Mesenchymal stem cell (in vitro differentiated cells and primary cell): ENCODE measurements around the gene GNPAT.

Source experiments
- DNase-seq: peaks from one replicate; pipeline ENCODE4 v3.0.0-alpha.2; 2013
- H2AFZ ChIP-seq: one replicate; pipeline ENCODE4 v1.6.1; 2013; ENCODE audit warnings: low read depth, mild to moderate bottlenecking, control low read depth, inconsistent platforms, low read length, moderate library complexity
- H2AK5ac ChIP-seq: 2 replicates; pipeline ENCODE4 v1.6.1; 2013; ENCODE audit warnings: low read length, moderate library complexity, mild to moderate bottlenecking, inconsistent platforms; ENCODE audit not compliant: severe bottlenecking
- H2BK120ac ChIP-seq: one replicate; pipeline ENCODE4 v1.6.1; 2013; ENCODE audit warnings: low read depth, mild to moderate bottlenecking, inconsistent platforms, low read length, moderate library complexity
- H2BK12ac ChIP-seq, 2 experiments: one replicate each; pipeline ENCODE4 v1.6.1; 2013; ENCODE audit warnings: inconsistent platforms in 2 of 2, low read length in 2 of 2, mild to moderate bottlenecking in 2 of 2, moderate library complexity in 2 of 2, control low read depth in 1 of 2
- H2BK15ac ChIP-seq: one replicate; pipeline ENCODE4 v1.6.1; 2013; ENCODE audit warnings: mild to moderate bottlenecking, low read depth, inconsistent platforms; ENCODE audit not compliant: poor library complexity, severe bottlenecking
- H2BK5ac ChIP-seq: 2 replicates; pipeline ENCODE4 v1.6.1; 2013; ENCODE audit warnings: low read depth, mild to moderate bottlenecking, low read length, control low read depth, inconsistent platforms; ENCODE audit not compliant: poor library complexity, severe bottlenecking
- H3K14ac ChIP-seq, 2 experiments: one replicate each; pipeline ENCODE4 v1.6.1; 2013; ENCODE audit warnings: inconsistent platforms in 2 of 2, low read length in 2 of 2, control low read depth in 1 of 2, mild to moderate bottlenecking in 1 of 2, moderate library complexity in 1 of 2
- H3K18ac ChIP-seq, 2 experiments: one replicate each; pipeline ENCODE4 v1.6.1; 2013; ENCODE audit warnings: inconsistent platforms in 2 of 2, low read length in 2 of 2, control low read depth in 1 of 2, low read depth in 1 of 2, mild to moderate bottlenecking in 1 of 2
- H3K23ac ChIP-seq, 2 experiments: one replicate each; pipeline ENCODE4 v1.6.1; 2013; ENCODE audit warnings: inconsistent platforms in 2 of 2, low read length in 2 of 2, mild to moderate bottlenecking in 2 of 2, moderate library complexity in 2 of 2, control low read depth in 1 of 2
- H3K27ac ChIP-seq: 2 replicates; pipeline ENCODE4 v1.5.1; 2013; ENCODE audit warnings: mild to moderate bottlenecking, moderate library complexity, low read length, control low read depth, inconsistent platforms; ENCODE audit not compliant: poor library complexity, severe bottlenecking
- H3K27me3 ChIP-seq, 2 experiments: 2 replicates each; pipeline versions ENCODE4 v1.6.1 to v1.7.0; 2013; ENCODE audit warnings: low read length in 2 of 2, mild to moderate bottlenecking in 2 of 2, moderate library complexity in 2 of 2, control low read depth in 1 of 2, inconsistent platforms in 1 of 2; ENCODE audit not compliant: control insufficient read depth in 1 of 2, insufficient read depth in 1 of 2
- H3K36me3 ChIP-seq, 2 experiments: 2 replicates each; pipeline versions ENCODE4 v1.6.1 to v1.7.0; 2013; ENCODE audit warnings: low read length in 2 of 2, control low read depth in 1 of 2, inconsistent platforms in 1 of 2, low read depth in 1 of 2, mild to moderate bottlenecking in 1 of 2; ENCODE audit not compliant: insufficient read depth in 2 of 2, control insufficient read depth in 1 of 2
- H3K4ac ChIP-seq, 2 experiments: one replicate each; pipeline ENCODE4 v1.6.1; 2013; ENCODE audit warnings: inconsistent platforms in 2 of 2, low read length in 2 of 2, mild to moderate bottlenecking in 2 of 2, moderate library complexity in 2 of 2, control low read depth in 1 of 2, low read depth in 1 of 2
- H3K4me1 ChIP-seq: 2 replicates; pipeline ENCODE4 v1.6.1; 2013; ENCODE audit warnings: low read depth, low read length, control low read depth; ENCODE audit not compliant: control insufficient read depth, insufficient read depth
- H3K4me2 ChIP-seq: 2 replicates; pipeline ENCODE4 v1.6.1; 2013; ENCODE audit warnings: low read length, mild to moderate bottlenecking, inconsistent platforms; ENCODE audit not compliant: poor library complexity, severe bottlenecking
- H3K4me3 ChIP-seq, 2 experiments: 2 replicates each; pipeline versions ENCODE4 v1.5.1 to v1.7.0; 2013; ENCODE audit warnings: low read length in 2 of 2, mild to moderate bottlenecking in 2 of 2, control low read depth in 1 of 2, low read depth in 1 of 2; ENCODE audit not compliant: insufficient read depth in 1 of 2
- H3K79me1 ChIP-seq: replicated peaks from 2 replicates; pipeline ENCODE4 v1.6.1; 2013; ENCODE audit warnings: mild to moderate bottlenecking, control low read depth, low read length, inconsistent platforms; ENCODE audit not compliant: poor library complexity, severe bottlenecking
- H3K9ac ChIP-seq: 2 replicates; pipeline ENCODE4 v1.7.0; 2013; ENCODE audit warnings: mild to moderate bottlenecking, low read length, moderate library complexity
- H3K9me3 ChIP-seq: 2 replicates; pipeline ENCODE4 v1.7.0; 2013; ENCODE audit warnings: mild to moderate bottlenecking, low read length; ENCODE audit not compliant: control insufficient read depth
- H4K8ac ChIP-seq: one replicate; pipeline ENCODE4 v1.6.1; 2013; ENCODE audit warnings: inconsistent platforms, mild to moderate bottlenecking, low read length, moderate library complexity
- H4K91ac ChIP-seq: one replicate; pipeline ENCODE4 v1.6.1; 2013; ENCODE audit warnings: mild to moderate bottlenecking, low read length, inconsistent platforms
- WGBS: methylation state at CpG from one replicate; pipeline ENCODE4 v1.1.7; 2013; ENCODE audit warnings: mixed read lengths; 5-methylcytosine and 5-hydroxymethylcytosine counted together

The GNPAT gene

DNA sequence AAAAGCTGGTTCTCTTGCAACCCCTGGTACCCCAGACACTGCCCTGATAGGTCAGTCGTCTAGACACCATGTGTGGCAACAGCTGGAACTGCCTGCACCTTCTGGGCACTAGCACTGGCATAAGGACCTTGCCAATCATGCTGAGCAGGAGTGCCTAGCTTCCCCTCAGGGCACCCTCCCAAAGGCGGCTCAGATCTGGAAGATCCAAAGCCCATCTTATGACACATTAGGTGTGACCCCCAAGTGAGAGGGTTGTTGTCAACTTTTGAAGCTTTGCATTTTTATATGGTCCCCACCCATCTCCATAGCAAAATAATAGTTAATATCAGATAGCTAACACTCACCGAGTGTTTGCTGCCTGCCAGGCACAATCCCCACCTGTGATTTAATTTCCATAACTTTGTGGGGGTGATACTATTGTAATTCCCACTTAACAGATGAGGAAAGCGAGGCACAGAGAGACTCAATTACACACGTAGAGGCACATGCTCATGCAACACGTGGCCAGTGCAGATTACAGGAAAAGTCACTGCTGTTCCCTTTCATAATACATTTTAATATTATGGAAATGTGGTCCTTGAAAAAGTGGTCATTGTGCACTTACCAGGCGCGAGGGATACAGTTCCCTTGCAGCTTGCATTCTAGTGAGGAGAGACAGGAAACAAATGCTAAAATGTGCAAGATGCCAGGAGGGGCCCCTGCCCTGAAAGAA lies 70.9 kb downstream of the GNPAT start:
- H3K9ac ChIP-seq = no peak overlapping the region
- no peak overlapping the region for H3K18ac ChIP-seq
- no peak overlapping the region for H4K8ac ChIP-seq
- no peaks in the 10 kb centered on the region for H3K4me1 ChIP-seq
- H2BK120ac ChIP-seq = no peak overlapping the region
- no peak overlapping the region for H3K14ac ChIP-seq
- no peak overlapping the region for H3K4me3 ChIP-seq
- no peak overlapping the region for H4K91ac ChIP-seq
- whole genome bisulfite sequencing = 87% methylated on average over 7 of the region's 8 CpGs
- no peak overlapping the region for H3K27ac ChIP-seq
- H3K9me3 ChIP-seq = no peaks in the 10 kb centered on the region
- H3K36me3 ChIP-seq = no peaks in the 10 kb centered on the region
- H3K27me3 ChIP-seq = no peaks in the 10 kb centered on the region
- H3K4ac ChIP-seq = no peak overlapping the region
- H2BK12ac ChIP-seq = no peak overlapping the region
- no peaks in the 10 kb centered on the region for H3K79me1 ChIP-seq
- H3K4me2 ChIP-seq = no peak overlapping the region
- H2BK5ac ChIP-seq = no peak overlapping the region
- no peak overlapping the region for H3K23ac ChIP-seq
- no peak for DNase-seq
- no peak overlapping the region for H2AFZ ChIP-seq
- H2BK15ac ChIP-seq = no peak overlapping the region
- no peak overlapping the region for H2AK5ac ChIP-seq

DNA sequence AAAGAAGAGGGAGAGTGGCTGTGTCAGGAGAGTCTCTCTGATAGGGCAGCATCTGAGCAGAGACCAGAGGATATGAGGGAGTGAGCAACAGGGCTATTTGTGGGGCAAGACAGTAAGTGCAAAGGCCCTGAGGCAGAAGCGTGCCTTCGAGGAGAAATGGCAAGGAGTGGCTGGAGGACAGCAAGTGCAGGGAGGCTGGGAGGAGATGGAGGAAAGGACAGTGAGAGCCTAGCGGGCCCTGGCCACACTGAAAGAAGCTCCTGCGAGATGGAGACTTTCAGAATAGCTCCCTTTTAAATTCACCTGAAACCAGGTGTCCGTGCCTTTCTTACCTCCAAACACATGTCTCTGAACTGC lies 71.4 kb downstream of the GNPAT start:
- H3K18ac ChIP-seq = no peak overlapping the region

DNA sequence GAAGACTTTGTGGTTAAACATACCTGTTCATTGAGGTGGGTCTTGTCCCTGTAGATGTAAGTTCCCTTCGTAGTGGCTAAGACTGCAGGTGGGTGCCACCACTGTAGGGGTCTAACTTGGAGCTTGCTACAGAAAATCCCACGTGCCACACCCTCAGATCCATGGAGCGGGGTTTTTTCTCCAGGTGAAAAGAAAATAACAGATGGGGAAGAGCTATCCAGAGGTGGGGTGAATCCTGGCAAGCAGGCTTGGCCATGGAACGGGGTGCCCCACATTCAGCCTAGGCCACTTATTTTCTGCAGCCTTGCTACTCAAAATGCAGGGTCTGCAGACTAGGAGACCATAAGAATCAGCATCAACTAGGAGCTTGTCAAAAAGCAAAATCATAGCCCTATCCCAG lies 72.6 kb downstream of the GNPAT start:
- DNase-seq = no peak
- H2AFZ ChIP-seq = no peak overlapping the region
- H3K4me2 ChIP-seq = no peak overlapping the region
- 89% methylated on average over 4 of the region's 4 CpGs for WGBS
- no peak overlapping the region for H3K14ac ChIP-seq
- H2BK15ac ChIP-seq = no peak overlapping the region
- no peaks in the 10 kb centered on the region for H3K27me3 ChIP-seq
- H2BK120ac ChIP-seq = no peak overlapping the region
- no peak overlapping the region for H3K9ac ChIP-seq
- H2AK5ac ChIP-seq = no peak overlapping the region
- no peaks in the 10 kb centered on the region for H3K9me3 ChIP-seq
- no peak overlapping the region for H4K91ac ChIP-seq
- H2BK5ac ChIP-seq = no peak overlapping the region
- H3K4me1 ChIP-seq = no peaks in the 10 kb centered on the region
- no peak overlapping the region for H3K18ac ChIP-seq
- H3K79me1 ChIP-seq = no peaks in the 10 kb centered on the region
- H3K23ac ChIP-seq = no peak overlapping the region
- H3K36me3 ChIP-seq = no peaks in the 10 kb centered on the region
- H3K4ac ChIP-seq = no peak overlapping the region
- H2BK12ac ChIP-seq = no peak overlapping the region
- no peak overlapping the region for H4K8ac ChIP-seq
- no peak overlapping the region for H3K27ac ChIP-seq
- no peak overlapping the region for H3K4me3 ChIP-seq

More for the DNA sequence above, 71.4 kb downstream of the GNPAT start:
- no peak for DNase-seq
- H2AFZ ChIP-seq = no peak overlapping the region
- no peaks in the 10 kb centered on the region for H3K36me3 ChIP-seq
- H3K27me3 ChIP-seq = no peaks in the 10 kb centered on the region
- no peak overlapping the region for H2BK12ac ChIP-seq
- no peaks in the 10 kb centered on the region for H3K9me3 ChIP-seq
- no peak overlapping the region for H2BK15ac ChIP-seq
- H4K91ac ChIP-seq = no peak overlapping the region
- no peak overlapping the region for H3K4me2 ChIP-seq
- H3K23ac ChIP-seq = no peak overlapping the region
- H4K8ac ChIP-seq = no peak overlapping the region
- H3K27ac ChIP-seq = no peak overlapping the region
- H3K4ac ChIP-seq = no peak overlapping the region
- no peak overlapping the region for H3K9ac ChIP-seq
- H3K4me1 ChIP-seq = no peaks in the 10 kb centered on the region
- no peak overlapping the region for H2BK5ac ChIP-seq
- no peak overlapping the region for H2AK5ac ChIP-seq
- H3K14ac ChIP-seq = no peak overlapping the region
- H3K4me3 ChIP-seq = no peak overlapping the region
- H3K79me1 ChIP-seq = no peaks in the 10 kb centered on the region
- no peak overlapping the region for H2BK120ac ChIP-seq
- 80% methylated on average over 4 of the region's 5 CpGs for WGBS

DNA sequence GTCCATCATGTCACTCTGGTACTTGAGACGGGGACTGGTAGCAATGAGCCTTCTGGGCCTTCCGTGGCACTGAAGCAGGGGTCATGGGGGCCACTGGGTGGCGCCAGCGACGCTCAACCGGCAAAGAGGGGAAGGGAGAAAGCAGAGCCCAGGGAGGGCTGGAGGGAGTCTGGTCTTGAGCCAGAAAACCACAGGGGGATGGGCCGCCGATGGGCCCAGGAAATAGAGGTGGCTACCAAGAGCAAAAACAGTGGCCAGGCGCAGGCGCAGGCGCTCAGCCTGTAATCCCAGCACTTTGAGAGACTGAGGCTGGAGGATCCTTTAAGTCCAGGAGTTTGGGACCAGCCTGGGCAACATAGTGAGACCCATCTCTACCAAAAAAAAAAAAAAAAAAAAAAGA lies 74.9 kb downstream of the GNPAT start:
- H2BK120ac ChIP-seq = no peak overlapping the region
- H3K4me2 ChIP-seq = no peak overlapping the region
- H3K4ac ChIP-seq = no peak overlapping the region
- H3K18ac ChIP-seq = no peak overlapping the region
- WGBS = 40% methylated on average over 11 of the region's 11 CpGs
- H3K36me3 ChIP-seq = no peaks in the 10 kb centered on the region
- H3K4me1 ChIP-seq = no peaks in the 10 kb centered on the region
- no peak overlapping the region for H3K27ac ChIP-seq
- no peak overlapping the region for H3K9ac ChIP-seq
- no peak overlapping the region for H3K4me3 ChIP-seq
- no peak overlapping the region for H3K14ac ChIP-seq
- H2BK12ac ChIP-seq = no peak overlapping the region
- peak overlapping the region; percentile 30 for H4K8ac ChIP-seq
- H2BK5ac ChIP-seq = no peak overlapping the region
- H2AFZ ChIP-seq = no peak overlapping the region
- peak; percentile 34 for DNase-seq
- no peak overlapping the region for H4K91ac ChIP-seq
- no peaks in the 10 kb centered on the region for H3K9me3 ChIP-seq
- no peak overlapping the region for H3K23ac ChIP-seq
- H2BK15ac ChIP-seq = no peak overlapping the region
- no peaks in the 10 kb centered on the region for H3K79me1 ChIP-seq
- H3K27me3 ChIP-seq = no peaks in the 10 kb centered on the region
- no peak overlapping the region for H2AK5ac ChIP-seq
